ENCODE data around the gene LARP4. TPM values are rescaled to one million over a fixed set of nuclear protein-coding genes. Genes with fewer than 3 reads are reported as not detected.

The LARP4 gene
- total and polyA plus RNA-seq, 12 donors, result 9.4 to 111 (median 52.8) TPM

DNA sequence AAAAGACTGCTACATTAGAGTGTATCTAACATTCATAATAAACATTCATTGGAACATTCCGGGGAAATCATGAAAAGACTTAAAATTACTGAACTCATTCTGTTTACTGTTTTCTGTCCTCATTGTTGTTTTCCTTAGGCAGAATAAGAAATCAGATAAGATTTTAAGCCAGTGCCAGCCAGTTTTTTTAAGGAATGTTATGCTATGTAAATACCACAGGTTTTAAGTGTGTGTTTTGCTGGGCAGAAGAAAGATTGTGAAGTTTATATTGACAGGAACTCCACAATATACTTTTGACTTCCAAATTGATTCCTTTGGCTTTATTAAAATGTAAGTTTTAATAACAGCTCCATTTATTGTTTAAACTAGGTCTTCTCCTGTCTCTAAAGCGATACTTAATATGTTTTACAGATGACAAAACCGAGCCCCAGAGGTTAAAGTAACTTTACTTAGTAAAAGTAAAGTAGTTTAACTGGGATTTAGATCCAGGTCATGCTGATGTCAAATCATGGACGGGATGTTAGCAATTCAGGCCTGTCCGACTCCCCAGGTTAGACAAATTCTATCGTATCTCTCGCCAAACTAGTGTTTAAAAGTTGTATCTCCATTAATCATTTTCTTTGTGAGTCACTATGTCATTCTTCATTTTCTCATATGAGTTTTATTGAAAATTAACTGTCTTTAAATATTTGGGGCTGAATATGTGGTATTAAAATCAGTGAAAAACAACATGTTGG lies 1.7 kb downstream of the LARP4 start:
- Histone ChIP-seq H3K36me3 (replicated peaks in 1 of 2) (no peaks in the 10 kb centered on the region), H3K9me3 (replicated peaks in 1 of 3) (no peaks in the 10 kb centered on the region), H3K27ac (peak overlapping the region; percentile 82 to 97 (median 91)), H3K4me1 (replicated peaks in 1 of 2) (peaks cover 12 to 30% of the 10 kb centered on the region in 2 donors), H3K27me3 (no peaks in the 10 kb centered on the region), H3K4me3 (peak overlapping the region; percentile 1 to 100 (median 74))
- peak in 1 of 7 donors; percentile 7 for DNase-seq
- 15 to 23% (median 19%) methylated on average over 7 of the region's 7 CpGs for WGBS, 4 donors
- intact Hi-C loops (cut with DNase I), result no loop called here
- TF ChIP-seq CTCF (IDR thresholded peaks at IDR 0.05), result no peak
- TF ChIP-seq POLR2A (IDR thresholded peaks at IDR 0.05), result peak in 1 of 2 donors; percentile 35

DNA sequence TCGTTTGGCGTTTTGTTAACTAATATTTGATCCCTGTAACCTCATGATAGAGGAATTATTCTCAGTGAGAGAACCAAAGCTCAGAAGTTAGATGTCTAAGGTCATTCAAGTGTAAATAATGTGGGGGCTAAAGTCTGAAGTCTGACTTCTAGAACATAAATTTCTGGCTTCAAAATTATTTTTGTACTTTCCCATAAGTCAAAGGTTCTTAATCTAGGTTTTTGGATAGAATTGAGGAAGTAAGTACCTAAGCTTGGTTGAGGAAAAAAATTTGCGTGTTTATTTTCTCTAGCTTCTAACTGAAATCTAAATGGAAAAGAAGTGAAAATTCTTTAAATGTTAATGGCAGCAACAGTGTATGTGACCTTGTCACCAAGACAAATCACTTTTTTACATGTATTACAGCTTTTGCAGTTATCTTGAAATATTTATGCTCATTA lies 2.3 kb downstream of the LARP4 start:
- no peaks in the 10 kb centered on the region for H3K36me3 ChIP-seq (replicated peaks in 1 of 2)
- H3K27ac ChIP-seq, result peak overlapping the region in 4 of 5 donors; percentile 82 to 96 (median 89)
- no peaks in the 10 kb centered on the region for H3K9me3 ChIP-seq (replicated peaks in 1 of 3)
- no peak for TF ChIP-seq POLR2A (IDR thresholded peaks at IDR 0.05)
- no peak for TF ChIP-seq CTCF (IDR thresholded peaks at IDR 0.05)
- H3K27me3 ChIP-seq, result no peaks in the 10 kb centered on the region
- peak overlapping the region in 2 of 4 donors; percentile 2 to 67 for H3K4me3 ChIP-seq
- no peak for DNase-seq
- peaks cover 12 to 35% of the 10 kb centered on the region in 2 donors for H3K4me1 ChIP-seq (replicated peaks in 1 of 2)
- WGBS, 4 donors, result 17 to 26% (median 19%) methylated on average over 3 of the region's 3 CpGs
- intact Hi-C loops (cut with DNase I), result no loop called here

DNA sequence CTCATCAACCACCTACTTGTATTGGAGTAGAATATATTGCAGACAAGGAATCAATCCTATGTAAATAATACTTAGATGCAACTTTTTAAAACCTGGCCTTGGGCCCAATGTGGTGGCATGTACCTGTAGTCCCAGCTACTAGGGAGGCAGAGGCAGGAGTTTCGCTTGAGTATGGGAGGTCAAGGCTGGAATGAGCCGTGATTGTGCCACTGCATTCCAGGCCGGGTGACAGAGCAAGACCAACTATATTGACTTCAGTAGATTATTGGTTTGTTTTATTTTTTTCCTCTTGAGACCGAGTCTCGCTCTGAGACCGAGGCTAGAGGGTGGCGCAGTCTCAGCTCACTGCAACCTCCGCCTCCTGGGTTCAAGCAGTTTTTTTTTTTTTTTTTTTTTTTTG lies 3.6 kb downstream of the LARP4 start:
- no peaks in the 10 kb centered on the region for H3K27me3 ChIP-seq
- TF ChIP-seq CTCF (IDR thresholded peaks at IDR 0.05) (no peak), POLR2A (IDR thresholded peaks at IDR 0.05) (no peak)
- H3K4me3 ChIP-seq, result no peak overlapping the region
- intact Hi-C loops (cut with DNase I), result no loop called here
- H3K36me3 ChIP-seq (replicated peaks in 1 of 2), result no peaks in the 10 kb centered on the region
- H3K27ac ChIP-seq, result peak overlapping the region in 2 of 5 donors; percentile 46 to 48
- H3K9me3 ChIP-seq (replicated peaks in 1 of 3), result no peaks in the 10 kb centered on the region
- DNase-seq, result peak in 4 of 7 donors; percentile 33 to 53 (median 50)
- peaks cover 12 to 38% of the 10 kb centered on the region in 2 donors for H3K4me1 ChIP-seq (replicated peaks in 1 of 2)
- WGBS, 4 donors, result 86 to 91% (median 86%) methylated on average over 8 of the region's 8 CpGs

- intact Hi-C loops (cut with DNase I), result no loop called here
- TF ChIP-seq CTCF (IDR thresholded peaks at IDR 0.05) (no peak), POLR2A (IDR thresholded peaks at IDR 0.05) (no peak)
- H3K27me3 ChIP-seq, result no peaks in the 10 kb centered on the region
- peak overlapping the region in 1 of 5 donors; percentile 37 for H3K27ac ChIP-seq
- H3K36me3 ChIP-seq (replicated peaks in 1 of 2), result peaks cover 0 to 2% of the 10 kb centered on the region in 2 donors
- no peak overlapping the region for H3K4me3 ChIP-seq
- H3K4me1 ChIP-seq (replicated peaks in 1 of 2), result peaks cover 9 to 37% of the 10 kb centered on the region in 2 donors
- 84 to 87% (median 87%) methylated on average over 9 of the region's 9 CpGs for WGBS, 4 donors
- H3K9me3 ChIP-seq (replicated peaks in 1 of 3), result no peaks in the 10 kb centered on the region
- DNase-seq, result peak in 6 of 7 donors; percentile 66 to 80 (median 73)
Observed at GRCh38 chr12:50411051-50411660, 10.5 kb downstream of the LARP4 start.
